GM18867 (cell line): ENCODE results near the gene SLC5A8.

Experiments used
- ATAC-seq: cut with Tn5 transposase; IDR thresholded peaks from one replicate; pipeline ENCODE4 v1.9.1; 2021; ENCODE audit warnings: mild to moderate bottlenecking, moderate library complexity; ENCODE audit not compliant: unreplicated experiment

SLC5A8 gene, protein sequence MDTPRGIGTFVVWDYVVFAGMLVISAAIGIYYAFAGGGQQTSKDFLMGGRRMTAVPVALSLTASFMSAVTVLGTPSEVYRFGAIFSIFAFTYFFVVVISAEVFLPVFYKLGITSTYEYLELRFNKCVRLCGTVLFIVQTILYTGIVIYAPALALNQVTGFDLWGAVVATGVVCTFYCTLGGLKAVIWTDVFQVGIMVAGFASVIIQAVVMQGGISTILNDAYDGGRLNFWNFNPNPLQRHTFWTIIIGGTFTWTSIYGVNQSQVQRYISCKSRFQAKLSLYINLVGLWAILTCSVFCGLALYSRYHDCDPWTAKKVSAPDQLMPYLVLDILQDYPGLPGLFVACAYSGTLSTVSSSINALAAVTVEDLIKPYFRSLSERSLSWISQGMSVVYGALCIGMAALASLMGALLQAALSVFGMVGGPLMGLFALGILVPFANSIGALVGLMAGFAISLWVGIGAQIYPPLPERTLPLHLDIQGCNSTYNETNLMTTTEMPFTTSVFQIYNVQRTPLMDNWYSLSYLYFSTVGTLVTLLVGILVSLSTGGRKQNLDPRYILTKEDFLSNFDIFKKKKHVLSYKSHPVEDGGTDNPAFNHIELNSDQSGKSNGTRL

DNA sequence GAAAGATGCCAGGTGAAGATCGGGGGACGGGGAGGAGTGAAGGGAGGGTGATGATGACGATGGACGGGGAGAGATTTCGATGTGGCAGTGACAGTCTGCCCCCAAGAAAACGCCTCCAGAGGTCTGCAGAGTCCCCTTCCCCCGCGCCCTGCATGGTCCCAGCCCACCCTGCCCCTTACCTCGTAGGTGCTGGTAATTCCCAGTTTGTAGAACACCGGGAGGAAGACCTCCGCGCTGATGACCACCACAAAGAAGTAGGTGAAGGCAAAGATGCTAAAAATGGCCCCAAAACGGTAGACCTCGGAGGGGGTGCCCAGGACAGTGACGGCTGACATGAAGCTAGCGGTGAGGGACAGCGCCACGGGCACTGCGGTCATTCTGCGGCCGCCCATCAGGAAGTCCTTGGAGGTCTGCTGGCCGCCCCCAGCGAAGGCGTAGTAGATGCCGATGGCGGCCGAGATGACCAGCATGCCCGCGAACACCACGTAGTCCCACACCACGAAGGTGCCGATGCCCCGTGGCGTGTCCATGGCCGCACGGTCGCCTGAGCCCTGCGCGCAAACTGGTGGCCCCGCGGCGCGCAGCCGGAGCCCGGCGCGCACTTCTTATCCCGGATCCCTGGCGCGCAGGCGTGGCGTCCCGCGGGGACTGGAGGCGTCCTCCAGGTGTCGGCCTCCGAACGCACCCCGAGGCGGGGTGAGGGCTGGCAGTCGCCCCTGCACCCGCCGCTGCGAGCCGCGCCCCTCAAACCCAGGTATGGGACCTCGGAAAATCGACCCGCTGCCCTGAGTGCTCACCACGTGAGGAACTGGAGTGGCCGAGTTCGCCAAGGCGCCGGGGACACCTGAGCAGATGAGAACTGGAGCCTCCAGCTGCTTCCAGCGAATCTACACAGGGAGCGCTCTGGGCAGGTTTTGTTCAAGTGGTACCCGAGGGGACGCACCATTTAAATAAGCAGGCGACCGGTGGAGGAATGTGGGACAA is at the start of gene SLC5A8:
Gene SLC5A8, minus strand, starts transcription at position 920 of the 984 bp plus-strand sequence. Its CDS starts 390 bp downstream, at position 530.
- no peak for ATAC-seq

DNA sequence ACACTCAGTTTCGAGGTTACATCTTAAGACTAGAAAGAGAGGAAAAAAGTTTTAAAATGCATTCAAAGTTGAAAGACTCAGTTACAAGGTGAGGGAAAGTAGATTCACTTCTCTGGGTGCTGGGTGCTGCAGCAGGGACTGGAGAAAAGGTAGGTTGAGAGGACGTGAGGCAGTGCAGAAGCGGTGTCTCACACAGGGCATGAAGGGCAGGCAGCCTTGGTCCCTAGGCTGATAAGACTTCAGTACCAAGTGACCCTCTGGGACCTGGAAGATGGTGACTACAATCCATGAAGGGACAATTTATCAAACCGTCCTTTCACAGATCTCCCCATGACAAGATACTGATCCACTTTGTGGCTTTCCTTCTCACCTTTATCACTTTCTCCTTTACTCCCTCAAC is 47.3 kb upstream of the SLC5A8 start:
- no peak for ATAC-seq

DNA sequence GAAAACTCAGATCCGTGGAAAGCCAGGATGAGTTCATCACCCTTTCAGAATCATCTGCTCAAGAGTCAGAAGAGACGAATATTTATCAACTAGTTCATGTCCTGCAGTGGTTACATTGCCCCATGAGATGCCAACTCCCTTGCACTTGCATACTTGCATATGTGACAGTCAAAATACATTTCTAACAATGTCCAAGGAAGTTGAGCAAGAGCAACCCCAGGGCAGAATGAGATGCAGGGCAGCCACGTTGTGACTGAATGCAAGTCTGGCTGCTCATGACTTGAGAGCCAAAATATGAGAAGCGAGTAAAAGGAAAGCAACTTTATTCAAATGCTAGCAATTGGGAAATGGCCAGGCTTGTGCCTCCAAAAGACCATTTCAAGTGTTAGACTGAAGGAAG is 46.2 kb upstream of the SLC5A8 start:
- ATAC-seq: no peak

DNA sequence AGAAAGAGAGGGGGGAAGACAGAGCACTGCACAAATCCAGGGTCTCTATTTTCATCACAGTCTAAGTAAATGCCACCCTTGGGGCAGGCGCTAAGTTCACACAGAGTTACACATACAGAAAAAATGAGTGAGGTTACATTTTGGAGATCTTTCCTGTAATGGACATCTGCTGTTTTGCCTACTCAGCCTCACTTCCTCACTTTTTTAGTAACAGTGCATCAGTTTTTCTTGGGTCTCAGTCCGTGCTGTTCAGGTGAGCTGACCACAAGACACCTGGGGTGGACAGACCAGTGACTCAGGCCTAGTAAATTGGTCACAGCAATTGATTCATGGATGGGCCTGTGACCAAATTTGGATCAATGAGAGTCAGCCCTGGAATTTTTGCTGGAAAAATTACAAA is 33.6 kb upstream of the SLC5A8 start:
- ATAC-seq: no peak

DNA sequence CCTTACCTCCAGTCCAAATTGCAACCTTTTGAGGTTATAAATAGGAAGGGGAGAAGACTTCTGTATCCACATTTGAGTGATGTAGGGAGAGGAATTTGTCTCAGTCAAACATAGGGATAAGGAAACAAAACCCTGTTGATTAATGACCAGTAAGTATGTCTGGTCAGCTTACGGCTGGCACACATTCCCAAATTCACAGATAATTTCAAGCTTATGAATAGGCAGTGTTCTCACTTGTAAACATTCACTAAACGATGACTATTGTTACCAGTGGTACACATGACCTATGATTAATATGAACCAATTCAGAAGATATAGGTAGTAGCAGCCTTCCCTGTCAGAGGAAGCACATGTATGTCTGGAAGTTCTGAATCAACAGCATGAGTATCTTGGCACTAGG is 33.0 kb upstream of the SLC5A8 start:
- ATAC-seq: no peak

DNA sequence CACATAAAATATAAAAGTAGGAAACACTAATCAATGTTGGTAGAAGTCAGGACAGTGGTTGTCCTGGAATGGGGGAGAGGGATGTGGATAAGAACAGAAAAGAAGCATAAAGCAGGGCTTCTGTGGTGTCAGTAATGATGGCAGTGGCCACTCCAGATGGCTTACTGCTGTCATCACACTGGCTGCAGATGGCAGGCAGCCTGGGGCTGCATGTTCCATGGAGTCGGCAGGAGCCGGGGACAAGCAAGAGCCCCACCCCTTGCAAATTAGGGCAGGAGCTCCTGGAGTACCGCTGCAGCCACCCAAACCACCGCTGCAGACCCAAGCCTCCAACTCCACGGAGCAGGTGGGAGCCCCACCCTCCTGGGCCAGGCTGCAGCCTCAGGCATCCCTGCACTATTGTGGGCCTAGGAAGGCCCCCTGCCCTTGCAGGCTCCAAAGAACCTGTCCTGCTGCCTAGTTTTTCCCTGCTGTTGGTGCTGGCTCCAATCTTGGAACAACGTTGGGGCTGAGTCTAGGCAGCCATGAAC is 28.8 kb upstream of the SLC5A8 start:
- ATAC-seq: no peak

DNA sequence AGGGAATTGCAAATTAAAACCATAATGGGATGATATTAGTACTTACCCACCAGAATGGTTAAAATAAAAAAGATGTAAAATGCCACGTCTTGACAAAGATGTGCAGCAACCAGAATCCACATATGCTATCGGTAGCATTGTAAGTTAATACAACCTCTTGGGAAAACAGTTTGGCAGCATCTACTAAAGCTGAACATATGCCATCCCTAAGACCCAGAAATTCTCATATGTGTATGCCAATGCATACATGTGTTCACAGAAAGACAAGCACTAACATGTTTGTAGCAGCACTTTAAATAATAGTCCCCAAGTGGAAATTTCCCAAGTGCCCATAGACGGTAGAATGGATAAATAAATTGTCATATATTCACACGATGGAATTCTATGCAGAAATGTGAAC is 28.3 kb upstream of the SLC5A8 start:
- no peak for ATAC-seq

DNA sequence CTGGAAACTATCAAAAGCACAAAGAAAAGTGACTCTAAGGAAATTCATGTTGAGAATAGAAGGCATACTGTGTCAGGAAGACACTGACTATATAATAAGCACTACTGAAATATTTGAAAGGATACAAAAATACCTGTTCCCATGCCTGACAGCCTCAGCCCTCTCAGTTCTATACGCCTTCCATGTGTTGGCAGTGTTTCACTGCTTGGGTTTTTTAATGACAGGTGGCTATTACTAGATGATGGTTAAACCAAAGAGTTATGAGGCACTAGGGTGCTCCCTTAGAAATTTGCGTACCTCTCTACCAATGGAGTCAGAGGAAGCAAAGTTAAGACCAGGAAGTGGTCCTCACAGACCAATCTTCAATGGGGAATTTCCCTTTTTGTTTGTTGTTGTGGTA is 25.6 kb upstream of the SLC5A8 start:
- ATAC-seq: no peak

DNA sequence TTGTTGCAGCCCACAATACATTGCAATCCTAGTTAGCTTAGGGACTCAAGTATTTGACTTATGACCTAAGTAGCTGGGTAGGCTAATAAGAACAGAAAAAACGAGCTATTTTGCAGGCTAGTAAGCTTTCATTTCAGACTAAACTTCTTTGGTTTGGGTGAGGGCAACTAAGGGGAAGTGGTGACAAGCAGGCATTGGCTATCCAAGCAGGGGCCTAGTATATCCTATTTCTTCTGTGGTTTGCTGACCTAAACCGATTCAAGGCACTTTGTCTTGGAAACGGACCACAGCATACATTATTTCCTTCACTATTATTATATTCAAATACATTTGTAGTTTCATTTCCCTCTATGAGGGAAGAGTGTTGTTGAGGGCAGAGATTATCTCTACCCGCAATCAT is 21.6 kb upstream of the SLC5A8 start:
- ATAC-seq: no peak

DNA sequence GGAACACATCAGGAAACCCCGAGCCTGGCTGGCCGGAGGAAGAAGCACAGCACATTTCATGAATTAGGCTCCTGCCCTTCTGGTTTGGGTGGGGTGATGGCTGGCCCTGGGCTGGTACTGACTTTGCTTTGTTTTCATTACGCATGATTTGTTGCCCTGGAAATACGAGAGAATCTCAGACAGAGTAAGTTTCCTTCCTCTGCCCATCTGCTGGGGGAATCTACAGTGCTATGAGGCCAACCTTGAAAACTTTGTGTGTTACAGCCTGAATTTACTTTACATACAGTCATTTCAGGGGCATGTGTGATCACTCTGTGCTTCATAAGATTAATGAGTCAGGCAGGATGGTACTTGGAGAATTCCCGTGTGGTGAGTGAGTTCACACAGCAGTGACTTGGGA is 20.5 kb upstream of the SLC5A8 start:
- ATAC-seq: no peak

DNA sequence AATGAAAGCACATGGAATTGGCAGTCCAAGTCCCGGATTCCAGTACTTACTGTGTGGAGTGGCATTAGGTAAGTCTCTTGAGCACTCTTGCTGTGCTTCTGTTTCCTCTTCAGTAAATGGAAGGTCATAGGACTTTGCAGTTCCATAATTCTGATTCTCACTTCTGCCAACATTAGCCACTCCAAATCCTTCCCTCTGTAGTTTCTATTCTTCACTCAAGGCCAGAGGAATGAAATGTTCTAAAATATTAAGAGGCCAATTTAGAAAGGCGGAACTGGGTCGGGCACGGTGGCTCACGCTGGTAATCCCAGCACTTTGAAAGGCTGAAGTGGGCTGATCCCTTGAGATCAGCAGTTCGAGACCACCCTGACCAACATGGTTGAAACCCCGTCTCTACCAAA is 19.8 kb upstream of the SLC5A8 start:
- no peak for ATAC-seq

DNA sequence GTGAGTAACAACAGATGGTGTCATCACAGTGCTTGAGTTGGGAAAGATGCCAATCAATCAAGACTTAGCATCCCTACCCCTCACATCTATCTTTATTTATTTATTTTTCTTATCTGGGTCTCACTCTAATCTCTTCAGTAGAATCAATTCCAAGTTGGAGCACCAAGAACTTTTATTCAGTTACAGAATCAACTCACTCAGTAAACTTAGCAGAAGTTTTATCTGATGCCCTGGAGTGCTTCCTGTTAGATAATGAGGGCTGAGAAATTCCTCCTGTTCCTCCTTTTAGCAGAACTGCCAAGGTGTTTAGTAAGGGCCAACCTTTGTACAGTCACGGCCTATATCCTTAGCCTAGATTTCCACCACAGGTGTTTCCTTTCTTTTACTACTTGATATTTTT is 11.3 kb upstream of the SLC5A8 start:
- no peak for ATAC-seq

DNA sequence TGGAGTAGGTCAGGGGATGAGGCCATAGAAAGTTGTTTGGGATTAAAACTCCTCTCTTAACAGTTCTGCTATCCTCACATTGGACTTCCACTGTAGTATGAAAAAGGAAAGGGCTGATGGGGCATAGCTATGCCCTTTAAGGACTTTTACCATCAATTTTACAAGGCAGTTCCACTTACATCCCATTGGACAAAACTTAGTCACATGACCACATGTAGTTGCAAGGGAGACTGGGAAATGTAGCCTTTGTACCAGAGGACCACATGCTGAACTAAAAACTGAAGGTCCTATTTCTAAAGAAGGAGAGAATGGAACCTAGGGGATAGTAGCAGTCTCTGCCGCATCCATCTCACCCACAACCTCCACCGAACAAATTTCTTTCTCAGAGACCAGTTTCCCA is 6.8 kb upstream of the SLC5A8 start:
- ATAC-seq: no peak

DNA sequence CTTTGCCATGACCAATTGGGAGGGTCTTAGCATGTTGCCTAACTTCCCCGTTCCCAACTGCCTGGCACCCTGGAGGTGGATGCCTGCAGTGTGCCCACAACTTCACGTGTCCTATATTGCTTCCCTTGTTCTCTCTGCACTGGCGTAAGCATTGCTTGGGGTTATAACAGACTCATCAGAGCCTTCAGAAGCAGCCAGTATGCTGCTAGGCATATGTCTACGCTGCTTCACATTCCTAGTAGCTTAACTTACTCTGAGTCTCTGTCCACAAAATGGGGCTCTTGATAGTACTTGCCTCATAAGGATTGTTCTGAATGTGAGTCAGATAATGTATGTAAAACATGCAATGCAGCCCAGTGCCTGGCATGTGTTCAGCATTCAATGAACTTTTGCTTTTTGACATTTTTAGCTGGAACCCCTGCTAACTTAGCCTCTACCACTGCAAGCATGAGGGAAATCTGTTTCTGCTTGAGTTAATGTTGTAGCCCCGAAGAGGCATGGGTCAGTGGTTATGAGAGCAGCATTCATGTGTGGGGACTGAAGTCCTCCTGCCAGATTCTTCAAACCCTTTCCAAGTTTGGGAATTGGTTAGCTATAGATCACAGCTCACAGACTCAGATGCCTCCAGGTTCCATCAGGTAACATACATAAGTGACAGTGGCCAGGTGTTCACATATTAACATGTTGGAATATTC is 2.8 kb downstream of the SLC5A8 start:
- ATAC-seq: no peak

DNA sequence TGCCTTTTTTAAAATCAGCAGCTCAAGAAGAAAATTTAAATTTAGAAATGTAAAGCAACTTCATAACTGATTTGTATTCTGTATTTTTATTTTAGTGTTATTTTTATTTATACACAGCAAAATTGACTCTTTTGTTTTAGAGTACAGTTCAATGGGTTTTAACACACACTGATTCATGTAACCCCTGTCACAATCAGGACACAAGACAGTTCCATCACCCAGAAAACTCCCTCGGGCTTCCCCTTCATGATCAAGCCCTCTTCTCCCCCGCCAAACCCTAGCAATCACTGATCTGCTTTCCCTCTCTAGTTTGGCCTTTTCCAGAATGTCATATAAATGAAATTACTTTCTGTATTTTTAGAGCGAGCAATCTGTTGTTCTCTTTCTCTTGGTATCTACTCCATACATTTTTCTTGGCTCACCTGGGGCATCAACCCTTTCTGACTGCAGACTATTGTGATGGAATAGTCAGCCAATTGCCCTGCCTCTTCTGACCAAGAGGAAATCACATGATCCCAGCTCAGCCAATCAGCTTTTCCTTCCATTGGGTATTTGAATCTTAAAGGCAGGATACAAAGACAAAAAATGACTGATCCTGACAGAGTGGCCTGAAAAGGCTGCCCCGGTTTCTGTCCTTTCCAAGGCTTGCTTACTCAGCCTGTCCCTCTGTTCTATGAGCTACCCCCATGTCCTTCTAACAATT is 5.3 kb downstream of the SLC5A8 start:
- no peak for ATAC-seq

DNA sequence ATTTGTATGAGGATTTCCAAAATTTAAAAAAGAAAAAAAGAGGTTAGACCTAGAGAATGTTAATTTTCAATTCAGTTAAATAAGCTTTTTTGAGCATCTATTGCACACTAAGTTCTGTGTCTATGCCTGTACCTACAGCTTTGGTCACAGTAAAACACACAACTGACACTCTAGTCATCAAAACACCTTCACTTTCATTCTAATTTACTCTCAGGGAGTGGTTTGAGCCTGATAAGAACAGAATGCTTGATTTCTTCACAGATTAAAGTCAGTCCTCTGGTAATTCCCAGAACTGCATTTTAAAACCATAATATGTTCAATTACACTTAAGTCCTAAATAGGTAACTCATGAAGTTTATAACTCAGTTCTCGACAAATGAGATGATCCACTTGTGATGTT is 9.2 kb downstream of the SLC5A8 start:
- no peak for ATAC-seq

DNA sequence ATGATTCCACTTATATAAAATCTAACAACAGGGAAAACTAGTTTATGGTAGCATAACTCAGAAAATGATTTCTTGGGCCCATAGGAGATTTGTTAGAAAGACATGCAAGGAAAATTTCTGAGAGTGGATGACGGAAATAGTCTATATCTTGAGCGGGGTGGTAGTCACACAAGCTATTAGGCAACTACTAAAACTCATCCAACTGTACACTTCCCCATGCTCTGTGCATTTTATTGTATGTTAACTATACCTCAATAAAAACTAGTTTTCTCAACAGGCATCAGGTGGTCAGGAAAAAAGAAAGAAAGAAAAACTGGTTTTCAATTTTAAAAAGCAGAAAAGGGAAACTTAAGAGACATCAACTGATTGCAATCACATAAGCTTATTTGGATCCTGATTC is 9.9 kb downstream of the SLC5A8 start:
- no peak for ATAC-seq

DNA sequence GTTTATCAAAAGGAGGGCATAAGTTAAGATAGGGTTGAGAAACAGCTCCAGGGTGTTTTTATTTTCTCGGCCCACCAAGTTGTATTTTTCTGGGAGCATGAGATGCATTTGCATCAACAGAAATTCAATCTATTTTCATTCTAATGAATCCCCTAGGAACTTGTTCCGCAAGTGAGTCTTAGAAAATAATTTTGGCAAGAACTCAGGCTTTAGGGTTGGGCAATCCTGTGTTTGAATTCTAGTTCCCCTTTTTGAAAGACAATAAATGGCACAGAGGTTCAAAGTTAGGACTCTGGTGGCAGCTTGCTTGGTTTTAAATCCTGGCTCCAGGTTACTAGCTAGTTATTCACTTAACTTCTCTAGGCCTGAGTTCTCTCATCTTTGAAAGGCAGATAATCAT is 23.7 kb downstream of the SLC5A8 start:
- ATAC-seq: no peak

DNA sequence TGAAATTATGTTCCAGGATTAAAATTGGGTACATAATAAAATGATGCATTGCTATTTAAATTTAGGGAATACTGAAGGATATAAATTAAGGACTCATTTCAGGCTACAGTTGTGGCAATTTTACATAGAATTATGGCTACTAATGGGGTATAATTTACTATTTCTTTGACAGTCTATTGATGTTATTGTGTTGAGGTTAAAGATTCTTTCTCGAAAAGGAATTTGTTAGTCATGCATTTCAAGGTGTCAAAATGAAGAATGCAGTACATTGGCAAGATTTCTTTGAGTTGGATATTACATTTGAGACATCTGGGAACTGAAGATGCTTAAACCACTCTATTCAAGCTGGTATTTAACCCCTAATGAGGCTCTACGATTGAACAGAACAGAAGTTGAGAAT is 28.3 kb downstream of the SLC5A8 start:
- no peak for ATAC-seq

DNA sequence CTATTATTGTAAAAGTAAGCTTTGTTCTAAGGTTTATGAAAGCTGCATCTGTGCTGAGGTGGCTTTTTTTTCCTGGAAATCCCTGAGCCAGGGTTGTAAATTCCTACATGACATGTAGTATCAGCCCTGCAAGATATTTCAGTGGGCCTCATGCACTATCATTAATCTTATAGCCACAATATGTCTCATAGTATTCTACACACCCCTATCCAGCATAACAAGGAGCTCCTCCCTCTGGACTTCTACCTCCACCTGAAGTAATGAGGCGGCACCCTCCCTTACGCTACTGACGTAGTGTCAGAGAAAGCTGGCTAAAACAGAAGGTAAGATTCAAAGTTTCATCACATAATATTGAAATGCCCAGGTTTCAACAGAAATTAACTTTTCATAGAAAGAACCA is 35.5 kb downstream of the SLC5A8 start:
- ATAC-seq: no peak
